KG1 (cell line): ENCODE measurements around the gene PTGER2.

ENCODE experiments used
- DNase-seq: peaks from one replicate; lab custom pipeline; 2025; lab: John Stamatoyannopoulos, UW

The PTGER2 gene

GRCh38 chr14:52370406-52370935 lies 56.4 kb downstream of the PTGER2 start:
- DNase-seq, result no peak

- DNase-seq, result no peak
These were observed 63.8 kb downstream of the PTGER2 start for GRCh38 chr14:52377940-52378339.
